Measurements from ENCODE around the gene PRCD.
"Not testable (repeated sequence)": the region's sequence is repeated elsewhere in the genome, so short reads cannot be mapped to it uniquely, and the experiment has no call there.

The PRCD gene

DNA sequence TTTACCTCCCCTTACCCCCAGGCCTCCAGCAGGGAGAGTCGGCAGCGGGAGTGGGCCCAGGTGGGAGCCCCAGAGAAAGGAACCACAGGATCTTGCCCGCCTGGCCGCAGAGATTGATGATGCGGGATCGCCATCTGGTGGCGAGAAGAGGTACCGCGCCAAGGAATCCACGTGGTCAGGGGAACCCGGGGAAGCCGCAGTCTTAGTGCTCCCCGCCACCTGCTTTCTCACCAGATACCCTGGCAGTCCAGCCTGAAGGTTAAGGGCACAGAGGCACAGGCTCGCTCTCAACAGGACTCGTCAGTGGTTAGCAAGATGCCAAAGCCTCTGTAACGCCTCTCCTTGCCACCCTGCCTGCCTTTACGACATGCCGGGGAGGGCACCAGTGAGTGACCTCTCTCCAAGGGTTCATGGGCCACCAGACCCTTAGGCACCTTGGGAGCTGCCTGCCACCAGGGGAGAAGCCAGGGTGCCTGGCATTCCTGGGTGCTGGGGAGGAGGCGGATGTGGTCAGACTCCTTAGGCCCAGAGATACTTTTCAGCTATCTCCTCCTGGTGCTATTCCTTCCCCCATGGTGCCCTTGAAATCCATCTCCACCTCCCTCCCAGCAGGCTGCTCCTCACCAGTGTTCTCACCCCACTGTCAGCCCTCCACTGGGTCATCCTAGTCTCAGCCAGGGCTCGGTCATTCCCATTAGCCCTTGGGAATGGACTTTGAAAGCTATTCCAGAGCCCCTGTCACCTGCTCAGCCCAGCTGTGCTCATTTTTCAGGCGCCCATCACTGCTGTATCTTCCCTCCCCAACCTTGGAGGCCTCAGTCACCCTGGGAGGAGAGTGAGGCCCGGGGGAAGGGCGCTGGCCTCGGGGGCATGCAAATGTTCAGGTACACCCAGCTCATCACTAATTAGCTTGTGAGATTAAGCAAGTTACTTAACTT lies 33.2 kb upstream of the PRCD start:
- peak; percentile 93 to 94 for DNase-seq

DNA sequence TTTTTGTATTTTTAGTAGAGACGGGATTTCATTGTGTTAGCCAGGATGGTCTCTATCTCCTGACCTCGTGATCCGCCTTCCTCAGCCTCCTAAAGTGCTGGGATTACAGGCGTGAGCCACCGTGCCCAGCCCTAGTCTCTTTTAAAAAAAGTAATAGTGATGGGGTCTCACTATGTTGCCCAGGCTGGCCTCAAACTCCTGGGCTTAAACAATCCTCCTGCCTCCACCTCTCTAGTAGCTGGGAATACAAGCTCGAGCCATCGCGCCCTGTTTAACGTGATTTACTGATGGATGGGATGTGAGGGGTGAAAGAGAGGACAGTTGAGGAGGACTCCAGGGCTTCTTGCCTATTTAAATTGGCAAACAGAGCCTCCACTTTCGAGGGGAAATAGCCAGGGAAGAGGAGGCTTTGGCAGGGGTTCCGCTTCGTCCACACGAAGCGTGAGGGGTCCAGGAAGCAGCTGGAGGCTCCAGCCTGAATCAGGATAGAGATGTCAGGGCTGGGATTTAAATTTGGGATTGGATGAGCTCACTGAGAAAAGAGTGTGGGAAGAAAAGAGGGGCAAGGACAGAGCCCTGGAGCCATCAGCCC lies 31.3 kb upstream of the PRCD start:
- DNase-seq: not testable (repeated sequence)

DNA sequence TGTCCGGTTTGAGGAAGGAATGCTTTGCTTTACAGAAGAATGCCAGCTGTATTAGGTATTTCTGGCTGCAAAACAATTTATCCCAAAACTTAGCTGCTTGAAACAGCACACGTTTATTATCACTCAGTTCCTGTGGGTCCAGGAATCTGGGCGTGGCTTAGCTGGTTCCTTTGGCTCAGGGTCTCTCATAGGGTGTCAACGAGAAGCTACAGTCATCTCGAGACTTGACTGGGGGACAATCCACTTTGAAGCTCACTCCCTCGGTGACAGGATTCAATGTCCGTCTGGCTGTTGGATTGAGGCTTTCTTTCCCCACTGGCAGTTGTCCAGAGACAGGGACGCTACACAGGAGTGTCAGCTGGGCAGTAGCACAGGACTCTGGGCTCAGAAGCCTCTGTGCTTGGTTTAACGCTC lies 29.0 kb upstream of the PRCD start:
- DNase-seq: no peak

DNA sequence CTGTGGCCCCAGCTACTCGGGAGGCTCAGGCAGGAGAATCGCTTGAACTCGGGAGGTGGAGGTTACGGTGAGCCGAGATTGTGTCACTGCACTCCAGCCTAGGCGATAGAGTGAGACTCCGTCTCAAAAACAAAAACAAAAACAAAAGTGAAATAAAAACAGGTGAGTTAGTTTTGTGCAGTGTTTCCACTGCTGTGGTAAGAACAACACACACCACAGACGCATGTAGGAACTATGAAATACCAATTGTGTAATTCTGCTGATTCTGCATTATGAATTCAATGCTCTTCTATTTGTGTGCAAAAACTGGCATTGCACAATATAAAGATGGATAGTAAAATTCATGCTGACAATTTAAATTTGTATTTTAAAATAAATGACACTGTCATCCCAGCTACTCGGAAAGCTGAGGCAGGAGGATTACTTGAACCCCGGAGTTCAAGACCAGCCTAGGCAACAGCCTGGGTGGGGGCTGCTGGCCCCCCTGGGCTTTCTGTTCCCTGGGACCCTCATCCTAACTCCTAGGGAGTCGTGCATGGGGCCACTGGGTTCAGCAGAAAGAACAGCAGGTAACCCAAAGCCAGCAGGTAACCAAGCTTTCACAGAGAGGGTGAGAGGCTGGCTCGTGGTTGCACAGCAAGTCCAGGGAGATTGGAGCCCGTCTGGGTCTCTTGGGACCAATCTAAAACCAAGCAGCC lies 28.0 kb upstream of the PRCD start:
- no peak for DNase-seq

DNA sequence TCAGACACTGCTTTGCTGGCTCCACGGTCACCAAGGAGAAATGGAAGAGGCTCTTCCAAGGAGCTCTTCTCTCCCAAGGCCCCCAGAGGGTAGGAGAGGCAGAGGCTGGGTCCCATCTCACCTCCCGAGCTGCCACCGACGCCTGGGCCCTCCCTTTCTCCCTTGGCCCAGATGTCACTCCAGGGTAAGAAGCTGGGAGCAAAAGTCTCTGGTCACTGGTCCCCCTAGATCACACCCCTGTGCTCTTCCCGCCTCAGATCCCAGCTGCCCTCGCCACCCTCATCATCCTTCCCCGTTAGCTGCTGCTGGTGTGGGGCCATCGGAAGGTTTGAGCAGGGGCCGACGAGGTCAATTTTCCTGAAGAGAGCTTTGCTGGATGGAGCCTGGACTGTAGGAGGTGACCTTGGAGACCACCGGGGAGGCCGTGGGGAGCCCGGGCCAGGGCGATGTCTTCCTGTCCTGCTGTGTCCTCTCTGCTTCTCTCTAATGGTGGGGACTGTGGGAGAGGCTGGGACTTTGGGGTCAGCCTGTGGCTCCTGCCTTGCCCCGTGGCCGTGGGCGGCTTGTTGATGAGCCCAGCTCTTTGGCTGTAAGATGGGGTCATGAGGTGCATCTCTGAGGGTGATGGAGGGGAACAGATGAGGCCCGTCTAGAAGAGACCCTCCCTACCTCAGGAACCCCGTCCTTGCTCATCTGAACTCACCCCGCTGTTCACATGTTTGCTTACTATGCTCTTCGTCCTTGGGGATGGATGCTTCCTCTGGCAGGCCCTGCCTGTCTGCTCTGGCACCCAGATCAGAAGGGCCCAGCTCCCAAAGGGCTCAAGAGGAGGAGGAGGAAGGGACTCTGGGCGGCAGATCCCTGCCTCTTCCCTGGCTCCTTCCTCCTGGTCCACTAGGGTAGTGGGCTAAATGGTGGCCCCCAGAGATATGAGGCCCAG lies 27.2 kb upstream of the PRCD start:
- DNase-seq: no peak

DNA sequence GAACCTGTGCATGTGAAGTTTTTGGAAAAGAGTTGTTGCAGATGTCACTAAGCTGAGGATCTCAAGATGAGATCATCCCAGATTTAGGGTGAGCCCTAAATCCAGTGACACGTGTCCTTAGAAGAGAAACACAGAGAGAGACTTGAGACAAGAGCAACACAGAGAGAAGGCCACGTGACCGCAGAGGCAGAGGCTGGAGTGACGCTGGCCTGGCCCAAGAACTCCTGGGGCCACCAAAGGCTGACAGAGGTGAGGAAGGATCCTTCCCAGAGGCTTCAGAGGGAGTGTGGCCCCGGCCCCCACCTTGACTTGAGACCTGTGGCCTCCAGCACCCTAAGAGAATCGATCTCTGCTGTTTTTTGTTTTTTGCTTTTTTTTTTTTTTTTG lies 26.5 kb upstream of the PRCD start:
- DNase-seq: no peak

DNA sequence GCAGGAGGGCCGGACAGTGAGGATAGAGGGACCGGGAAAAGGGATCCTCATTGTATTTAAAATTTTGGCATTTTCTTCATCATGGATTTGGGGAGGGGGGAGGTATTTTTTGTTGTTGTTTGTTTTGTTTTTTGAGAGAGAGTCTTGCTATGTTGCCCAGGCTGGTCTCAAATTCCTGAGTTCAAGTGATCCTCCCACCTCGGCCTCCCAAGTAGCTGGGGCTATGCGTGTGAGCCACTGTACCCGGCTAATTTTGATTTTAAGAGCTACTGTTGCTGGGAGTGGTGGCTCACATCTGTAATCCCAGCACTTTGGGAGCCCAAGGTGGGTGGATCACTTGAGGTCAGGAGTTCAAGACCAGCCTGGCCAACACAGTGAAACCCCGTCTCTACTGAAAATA lies 25.5 kb upstream of the PRCD start:
- not testable (repeated sequence) for DNase-seq

DNA sequence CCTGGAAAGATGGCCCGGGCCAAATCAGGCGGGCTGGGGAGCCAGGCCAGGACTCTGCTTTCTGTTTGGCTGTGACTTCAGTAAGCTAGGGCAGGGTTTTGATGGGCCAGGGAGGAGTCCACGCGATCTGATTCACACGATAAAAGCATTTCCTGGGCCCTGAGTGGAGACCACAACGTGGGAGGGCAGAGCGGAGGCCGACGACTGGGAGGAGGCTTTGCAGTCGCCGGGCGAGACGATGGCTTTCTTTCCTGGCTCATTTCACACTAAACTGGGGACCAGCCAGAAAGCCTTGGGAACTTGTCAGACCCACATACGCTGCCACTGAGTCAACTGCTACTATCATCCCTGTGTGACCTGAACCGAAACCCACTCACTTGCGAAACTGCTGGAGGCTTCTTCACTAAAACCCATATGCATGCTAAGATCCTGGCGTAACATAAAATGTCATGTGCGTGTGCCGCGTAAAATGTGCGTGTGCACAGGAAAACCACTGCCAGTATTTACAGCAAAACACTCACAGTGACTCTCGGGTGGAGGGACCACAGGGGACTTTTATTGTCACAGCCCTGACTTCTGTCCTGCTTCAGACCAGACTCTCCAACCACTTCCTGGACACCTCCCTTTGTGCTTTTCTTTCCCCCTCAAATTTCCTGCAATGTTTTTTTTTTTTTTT lies 24.4 kb upstream of the PRCD start:
- DNase-seq: peak; percentile 66 to 75

DNA sequence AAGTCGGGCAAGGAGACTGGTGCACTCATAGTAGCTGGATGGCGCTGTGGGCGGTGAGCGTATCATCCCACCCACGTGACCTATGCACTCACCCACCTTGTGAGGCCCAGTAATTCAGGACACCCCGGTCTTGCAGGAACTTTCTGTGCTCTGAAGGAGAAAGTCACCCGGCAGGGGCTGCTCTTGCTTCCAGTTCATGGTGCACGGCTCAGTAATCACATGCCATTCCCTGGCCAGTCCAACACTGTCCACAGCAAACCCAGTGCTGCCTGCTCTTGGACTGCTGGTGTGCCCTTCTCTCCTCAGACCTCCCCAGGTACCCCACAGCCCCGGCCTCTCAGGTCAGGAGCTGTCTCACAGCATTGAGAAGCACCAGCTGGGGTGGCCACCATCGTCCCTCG lies 22.2 kb upstream of the PRCD start:
- DNase-seq: no peak

DNA sequence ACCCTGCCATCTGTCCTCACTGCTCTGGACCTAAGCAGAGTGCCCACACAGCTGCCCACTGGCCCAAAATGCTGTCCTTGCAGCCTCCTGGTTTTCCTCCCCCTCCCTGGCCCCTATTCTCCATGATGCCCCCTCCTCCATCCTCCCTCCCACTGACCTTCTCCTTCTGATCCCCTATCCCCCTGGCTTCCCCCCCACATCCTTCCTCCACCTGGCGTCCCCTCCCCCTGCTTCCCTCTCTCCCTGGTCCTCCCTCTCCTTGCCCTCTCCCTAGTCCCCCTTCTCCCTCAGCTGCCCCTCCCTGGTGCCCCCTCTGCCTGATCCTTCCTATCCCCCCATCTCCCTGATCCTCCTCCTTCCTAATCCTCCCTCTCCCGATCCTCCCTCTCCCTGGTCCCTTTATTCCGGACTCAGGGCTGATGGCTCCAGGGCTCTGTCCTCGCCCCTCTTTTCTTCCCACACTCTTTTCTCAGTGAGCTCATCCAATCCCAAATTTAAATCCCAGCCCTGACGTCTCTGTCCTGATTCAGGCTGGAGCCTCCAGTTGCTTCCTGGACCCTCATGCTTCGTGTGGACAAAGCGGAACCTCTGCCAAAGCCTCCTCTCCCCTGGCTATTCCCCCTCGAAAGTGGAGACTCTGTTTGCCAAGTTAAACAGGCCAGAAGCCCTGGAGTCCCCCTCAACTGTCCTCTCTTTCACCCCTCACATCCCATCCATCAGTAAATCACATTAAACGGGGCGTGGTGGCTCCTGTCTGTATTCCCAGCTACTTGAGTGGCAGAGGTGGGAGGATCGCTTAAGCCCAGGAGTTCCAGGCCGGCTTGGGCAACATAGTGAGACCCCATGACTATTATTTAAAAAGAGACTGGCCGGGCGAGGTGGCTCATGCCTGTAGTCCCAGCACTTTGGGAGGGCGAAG lies 20.5 kb upstream of the PRCD start:
- no peak for DNase-seq

DNA sequence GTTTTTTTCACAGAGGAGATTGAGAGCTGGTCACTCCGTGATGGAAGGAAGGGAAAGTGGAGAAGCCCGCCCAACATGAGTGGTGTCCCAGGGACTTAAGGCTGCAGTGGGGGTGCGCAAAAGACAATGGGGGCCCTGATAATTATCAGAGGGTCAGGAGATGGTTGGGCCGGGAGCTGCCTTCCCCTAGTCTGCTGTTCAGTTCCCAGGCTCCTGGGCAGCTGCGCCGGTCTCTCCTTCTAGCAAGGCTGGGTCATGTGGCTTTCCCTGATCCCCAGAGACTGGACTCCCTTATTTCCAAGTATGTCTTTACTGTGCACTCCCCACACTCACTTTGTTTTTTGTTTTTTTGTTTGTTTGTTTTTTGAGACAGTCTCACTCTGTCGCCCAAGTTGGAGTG lies 18.6 kb upstream of the PRCD start:
- no peak for DNase-seq

DNA sequence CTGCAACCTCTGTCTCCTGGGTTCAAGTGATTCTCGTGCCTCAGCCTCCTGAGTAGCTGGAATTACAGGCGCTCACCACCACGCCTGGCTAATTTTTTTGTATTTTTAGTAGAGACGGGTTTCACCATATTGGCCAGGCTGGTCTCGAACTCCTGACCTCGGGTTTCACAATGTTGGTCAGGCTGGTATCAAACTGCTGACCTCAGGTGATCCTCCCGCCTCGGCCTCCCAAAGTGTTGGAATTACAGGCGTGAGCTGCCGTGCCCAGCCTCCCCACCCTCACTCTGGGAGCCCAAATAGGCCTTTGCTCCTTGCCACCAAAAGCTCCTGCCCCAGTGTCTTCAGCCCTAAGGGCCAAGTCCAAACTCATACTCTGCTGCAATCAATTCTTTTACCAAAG lies 18.2 kb upstream of the PRCD start:
- DNase-seq: not testable (repeated sequence)

DNA sequence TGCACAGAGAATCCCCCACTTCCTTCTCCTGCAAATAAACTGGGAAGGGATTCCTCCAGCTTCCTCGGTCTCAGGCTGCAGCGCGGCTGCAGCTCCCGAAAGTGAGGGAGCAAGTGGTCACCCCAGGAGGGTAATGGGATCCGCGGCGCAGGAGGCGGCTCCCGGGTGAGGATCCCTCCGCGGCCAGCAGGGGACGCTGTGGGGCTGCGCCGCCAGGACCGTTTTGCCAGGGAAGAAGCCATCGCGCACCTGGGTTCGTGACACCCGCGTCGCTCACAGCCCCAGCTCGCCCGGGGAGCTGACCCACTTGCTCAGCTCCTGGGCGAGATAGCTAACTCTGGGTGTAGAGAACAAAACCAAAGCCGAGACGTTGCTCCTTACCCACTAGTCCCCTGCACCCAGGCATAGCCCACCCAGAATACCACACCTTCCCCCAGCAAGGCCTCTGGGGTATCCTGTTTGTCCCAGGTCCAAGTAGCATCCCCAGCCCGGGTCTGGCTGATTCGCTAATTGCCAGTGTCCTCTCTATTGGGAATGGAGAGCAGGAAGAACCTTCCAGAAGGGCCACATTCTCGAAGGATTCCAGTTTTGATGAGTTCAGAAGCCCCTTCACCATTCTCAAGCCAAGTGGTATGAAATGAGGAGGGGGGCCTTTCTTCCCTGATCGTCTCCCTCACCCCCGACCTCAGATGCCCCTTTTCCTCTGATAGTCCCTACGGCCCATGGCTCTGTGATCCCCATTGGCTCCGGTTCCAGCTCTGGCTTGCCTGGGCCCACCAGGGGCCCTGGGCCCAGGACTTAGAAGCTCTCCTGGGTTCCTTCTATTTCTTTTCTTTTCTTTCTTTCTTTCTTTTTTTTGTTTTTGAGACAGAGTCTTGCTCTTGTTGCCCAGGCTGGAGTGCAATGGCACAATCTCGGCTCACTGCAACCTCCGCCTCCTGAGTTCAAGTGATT lies 16.5 kb upstream of the PRCD start:
- DNase-seq: peak; percentile 79 to 89

DNA sequence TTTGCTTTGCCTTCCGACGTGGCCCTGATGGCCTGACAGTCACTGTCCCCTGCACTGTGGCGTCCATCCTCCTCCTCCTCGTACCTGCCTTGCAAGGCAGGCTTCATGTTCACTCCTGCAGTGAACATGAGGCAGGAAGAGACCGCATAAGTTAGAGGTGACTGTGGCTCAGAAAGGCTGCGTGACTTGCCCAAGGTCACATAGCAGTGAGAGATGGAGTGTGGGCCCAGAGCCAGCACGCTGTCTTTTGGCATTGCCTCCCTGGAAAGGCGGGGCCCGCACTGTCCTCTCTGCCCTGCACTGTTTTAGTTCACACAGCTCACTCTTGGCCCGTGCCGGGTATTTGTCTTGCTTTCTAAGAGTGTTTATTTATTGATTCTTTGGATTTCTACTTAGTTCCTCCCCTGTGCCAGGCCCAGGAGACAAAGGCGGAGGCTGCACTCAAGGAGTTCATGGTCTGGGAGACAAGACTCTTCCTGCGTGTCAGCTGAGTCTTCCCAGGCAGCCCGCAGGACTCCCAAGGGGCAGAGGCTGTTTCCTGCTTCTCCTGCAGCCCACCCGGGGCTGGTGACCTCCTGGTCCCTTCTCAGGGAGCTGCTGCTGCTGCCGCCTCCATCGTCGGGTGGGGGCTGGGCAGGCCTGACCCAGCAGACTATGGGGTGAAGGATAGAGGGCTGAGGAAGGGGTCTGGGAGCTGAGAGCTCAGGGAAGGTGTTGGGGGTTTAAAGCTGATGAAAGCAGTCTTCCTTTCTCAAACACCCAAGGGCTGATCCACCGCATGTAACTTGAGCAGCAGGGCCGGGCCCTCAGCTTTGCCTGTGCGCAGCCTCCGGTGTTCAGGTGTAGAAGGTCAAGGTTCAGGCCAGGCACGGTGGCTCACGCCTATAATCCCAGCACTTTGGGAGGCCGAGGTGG lies 15.0 kb upstream of the PRCD start:
- no peak for DNase-seq

DNA sequence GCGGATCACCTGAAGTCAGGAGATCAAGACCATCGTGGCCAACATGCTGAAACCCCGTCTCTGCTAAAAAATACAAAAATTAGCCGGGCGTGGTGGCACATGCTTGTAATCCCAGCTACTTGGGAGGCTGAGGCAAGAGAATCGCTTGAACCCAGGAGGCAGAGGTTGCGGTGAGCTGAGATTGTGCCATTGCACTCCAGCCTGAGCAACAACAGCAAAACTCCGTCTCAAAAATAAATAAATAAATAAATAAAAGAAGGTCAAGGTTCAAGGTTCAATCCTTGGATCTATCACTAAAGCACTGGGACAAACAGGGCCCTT lies 14.4 kb upstream of the PRCD start:
- not testable (repeated sequence) for DNase-seq

DNA sequence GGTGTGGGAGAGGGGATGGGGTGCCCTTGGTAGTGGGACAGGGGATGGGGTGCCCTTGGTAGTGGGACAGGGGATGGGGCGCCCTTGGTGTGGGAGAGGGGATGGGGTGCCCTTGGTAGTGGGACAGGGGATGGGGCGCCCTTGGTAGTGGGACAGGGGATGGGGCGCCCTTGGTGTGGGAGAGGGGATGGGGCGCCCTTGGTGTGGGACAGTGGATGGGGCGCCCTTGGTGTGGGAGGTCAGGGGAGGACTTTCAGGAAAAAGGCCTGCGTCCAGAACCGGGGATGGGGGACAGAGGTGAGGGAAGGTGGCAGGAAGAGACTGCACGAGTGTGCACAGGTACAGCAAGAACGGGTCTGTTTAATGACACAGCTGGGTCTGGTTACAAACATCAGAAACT lies 12.8 kb upstream of the PRCD start:
- DNase-seq: not testable (repeated sequence)

DNA sequence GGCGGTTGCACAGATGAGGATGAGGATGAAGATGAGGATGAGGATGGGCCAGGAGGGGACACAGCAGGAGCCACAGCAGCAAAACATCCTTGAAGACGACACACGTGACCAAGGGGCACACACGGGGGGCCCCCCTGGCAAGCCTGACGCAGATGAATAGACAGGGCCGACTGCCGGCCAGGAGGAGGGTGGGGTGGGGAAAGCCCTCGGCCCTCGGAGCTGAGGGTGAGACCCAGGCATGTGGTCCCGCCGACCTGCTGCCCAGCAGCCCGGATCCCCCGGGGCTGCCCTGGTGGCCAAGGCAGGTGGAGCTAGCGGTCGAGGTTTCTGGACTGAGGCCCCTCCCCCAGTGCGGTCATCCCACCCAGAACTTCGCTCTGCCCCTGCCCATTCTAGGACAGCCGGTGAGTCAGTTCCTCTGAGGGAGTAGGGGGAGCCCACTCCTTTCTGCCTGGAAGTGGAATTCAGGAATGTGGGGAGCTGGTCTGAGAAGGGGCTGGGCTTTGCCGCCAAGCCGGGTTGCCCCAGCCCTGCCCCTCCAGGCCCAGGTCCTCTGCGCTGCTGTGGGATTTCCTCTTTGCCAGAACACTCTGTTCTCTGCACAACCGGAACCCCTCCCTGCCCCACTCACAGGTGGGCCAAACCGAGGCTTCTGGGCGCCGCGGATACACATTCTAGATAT lies 12.3 kb upstream of the PRCD start:
- DNase-seq: no peak

DNA sequence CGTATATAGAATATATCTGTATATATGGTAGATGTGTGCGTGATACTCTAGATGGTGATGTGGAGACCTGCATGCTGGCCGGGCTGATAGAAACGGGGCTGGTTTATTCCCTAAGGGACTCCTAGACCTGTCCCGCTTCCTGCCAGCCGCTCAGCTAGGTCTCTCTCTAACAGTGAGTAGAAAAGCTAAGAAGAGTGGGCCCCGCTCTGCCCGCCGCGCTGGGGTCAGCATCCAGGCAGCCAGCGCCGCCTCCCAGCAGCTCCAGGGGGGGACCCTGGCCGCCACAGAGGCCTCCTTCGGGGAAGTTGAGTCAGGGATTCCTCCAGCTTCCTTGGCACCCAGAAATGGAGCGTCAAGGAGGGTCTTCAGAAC lies 11.7 kb upstream of the PRCD start:
- no peak for DNase-seq

Data from stimulated activated CD4-positive, alpha-beta T cell treated with anti-CD3 and anti-CD28 coated beads, Interleukin-2, amount 100 ng/mL, for 48 hours (primary cell).